ENCODE results near the gene WDFY3. TPM values are rescaled to one million over a fixed set of nuclear protein-coding genes. Genes with fewer than 3 reads are reported as not detected.

Gene WDFY3
- polyA plus RNA-seq, 1 donor (not counting 4 experiments of a cell fraction or from before 2014, with no cell fraction given): 28.5 TPM

- Histone ChIP-seq H3K9me3 (ENCODE audit: control insufficient read depth, low read depth, low read length) (no peaks in the 10 kb centered on the region), H3K9ac (ENCODE audit: control insufficient read depth, extremely low read depth, insufficient read depth, low read length) (no peak overlapping the region), H3K36me3 (ENCODE audit: control insufficient read depth in 2 of 2, extremely low read depth in 1 of 2, insufficient read depth in 2 of 2, low read length in 2 of 2) (peaks cover 0 to 6% of the 10 kb centered on the region in 2 experiments), H3K4me1 (ENCODE audit: control insufficient read depth, extremely low read depth, insufficient read depth, low read length) (peaks cover 5% of the 10 kb centered on the region), H2AFZ (ENCODE audit: control insufficient read depth, low read length) (no peak overlapping the region), H3K4me2 (ENCODE audit: control insufficient read depth, extremely low read depth, insufficient read depth, low read depth, low read length) (no peak overlapping the region), H3K9me1 (ENCODE audit: control insufficient read depth, extremely low read depth, insufficient read depth, low read length) (no peaks in the 10 kb centered on the region), H3K4me3 (ENCODE audit: control insufficient read depth in 2 of 3, extremely low read depth in 1 of 3, insufficient read depth in 2 of 3, low read depth in 1 of 3, low read length in 3 of 3) (no peak overlapping the region), H4K20me1 (ENCODE audit: control insufficient read depth, extremely low read depth, insufficient read depth, low read length) (no peaks in the 10 kb centered on the region), H3K27ac (ENCODE audit: control insufficient read depth, insufficient read depth, low read length) (no peak overlapping the region), H3K79me2 (ENCODE audit: control insufficient read depth, insufficient read depth, low read length) (peaks cover 34% of the 10 kb centered on the region), H3K27me3 (ENCODE audit: control insufficient read depth, extremely low read depth, insufficient read depth, low read length) (no peaks in the 10 kb centered on the region)
- TF ChIP-seq EZH2 (IDR thresholded peaks at IDR 0.05; ENCODE audit: low read length) (no peak), CTCF (optimal IDR thresholded peaks at IDR 0.05 in 1 of 3, IDR thresholded peaks at IDR 0.05 in 1 of 3, conservative IDR thresholded peaks at IDR 0.05 in 1 of 3; ENCODE audit: extremely low read depth in 1 of 3, insufficient read depth in 2 of 3, low read length in 3 of 3) (no peak)
- no peak for DNase-seq (ENCODE audit: low read depth, low spot score)
- dilution Hi-C loops (cut with MboI; ENCODE audit: extremely low pct_ligation_motif_present, low sequenced_read_pairs): no loop called here
- FAIRE-seq: no peak
These were observed 51.1 kb downstream of the WDFY3 start for GRCh38 chr4:84915396-84915780.

GRCh38 chr4:84914686-84915395, 51.6 kb downstream of the WDFY3 start:
- H3K27ac ChIP-seq (ENCODE audit: control insufficient read depth, insufficient read depth, low read length): no peak overlapping the region
- dilution Hi-C loops (cut with MboI; ENCODE audit: extremely low pct_ligation_motif_present, low sequenced_read_pairs): no loop called here
- peaks cover 30% of the 10 kb centered on the region for H3K79me2 ChIP-seq (ENCODE audit: control insufficient read depth, insufficient read depth, low read length)

More at GRCh38 chr4:84914686-84915395, 51.6 kb downstream of the WDFY3 start:
- Histone ChIP-seq H3K4me3 (ENCODE audit: control insufficient read depth in 2 of 3, extremely low read depth in 1 of 3, insufficient read depth in 2 of 3, low read depth in 1 of 3, low read length in 3 of 3) (no peak overlapping the region), H3K27me3 (ENCODE audit: control insufficient read depth, extremely low read depth, insufficient read depth, low read length) (no peaks in the 10 kb centered on the region), H3K9me1 (ENCODE audit: control insufficient read depth, extremely low read depth, insufficient read depth, low read length) (no peaks in the 10 kb centered on the region), H2AFZ (ENCODE audit: control insufficient read depth, low read length) (no peak overlapping the region), H4K20me1 (ENCODE audit: control insufficient read depth, extremely low read depth, insufficient read depth, low read length) (no peaks in the 10 kb centered on the region), H3K36me3 (ENCODE audit: control insufficient read depth in 2 of 2, extremely low read depth in 1 of 2, insufficient read depth in 2 of 2, low read length in 2 of 2) (peaks cover 0 to 6% of the 10 kb centered on the region in 2 experiments), H3K9ac (ENCODE audit: control insufficient read depth, extremely low read depth, insufficient read depth, low read length) (no peak overlapping the region), H3K4me1 (ENCODE audit: control insufficient read depth, extremely low read depth, insufficient read depth, low read length) (no peaks in the 10 kb centered on the region), H3K9me3 (ENCODE audit: control insufficient read depth, low read depth, low read length) (no peaks in the 10 kb centered on the region), H3K4me2 (ENCODE audit: control insufficient read depth, extremely low read depth, insufficient read depth, low read depth, low read length) (no peak overlapping the region)
- TF ChIP-seq EZH2 (IDR thresholded peaks at IDR 0.05; ENCODE audit: low read length) (no peak), CTCF (optimal IDR thresholded peaks at IDR 0.05 in 1 of 3, IDR thresholded peaks at IDR 0.05 in 1 of 3, conservative IDR thresholded peaks at IDR 0.05 in 1 of 3; ENCODE audit: extremely low read depth in 1 of 3, insufficient read depth in 2 of 3, low read length in 3 of 3) (no peak)
- no peak for DNase-seq (ENCODE audit: low read depth, low spot score)
- FAIRE-seq: no peak
